UCSD-AML1 (cell line): ENCODE results near the gene KLF2.
"Not testable (repeated sequence)": the region's sequence is repeated elsewhere in the genome, so short reads cannot be mapped to it uniquely, and the experiment has no call there.

Experiments used
- DNase-seq: peaks from one replicate; lab custom pipeline; 2025; ENCODE audit not compliant: unreplicated experiment; lab: John Stamatoyannopoulos, UW

The KLF2 gene

DNA sequence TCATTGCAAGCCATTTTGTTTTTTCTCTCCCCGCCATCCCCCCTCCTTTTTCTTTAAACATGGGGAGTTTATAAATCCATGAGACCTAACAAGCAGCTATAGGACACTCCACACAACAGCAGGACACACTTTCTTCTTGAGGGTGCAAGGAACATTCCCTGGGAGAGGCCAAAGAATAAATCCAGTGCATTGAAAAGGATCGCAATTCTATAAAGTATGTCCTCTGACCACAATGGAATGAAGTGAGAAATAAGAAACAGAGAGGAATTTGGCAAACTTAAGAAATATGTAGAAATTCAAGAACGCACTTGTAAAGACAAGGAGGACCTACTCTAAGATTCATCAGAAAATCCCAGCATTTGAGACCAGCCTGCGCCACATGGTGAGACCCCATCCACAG, 11.9 kb downstream of the KLF2 start:
- DNase-seq = no peak

DNA sequence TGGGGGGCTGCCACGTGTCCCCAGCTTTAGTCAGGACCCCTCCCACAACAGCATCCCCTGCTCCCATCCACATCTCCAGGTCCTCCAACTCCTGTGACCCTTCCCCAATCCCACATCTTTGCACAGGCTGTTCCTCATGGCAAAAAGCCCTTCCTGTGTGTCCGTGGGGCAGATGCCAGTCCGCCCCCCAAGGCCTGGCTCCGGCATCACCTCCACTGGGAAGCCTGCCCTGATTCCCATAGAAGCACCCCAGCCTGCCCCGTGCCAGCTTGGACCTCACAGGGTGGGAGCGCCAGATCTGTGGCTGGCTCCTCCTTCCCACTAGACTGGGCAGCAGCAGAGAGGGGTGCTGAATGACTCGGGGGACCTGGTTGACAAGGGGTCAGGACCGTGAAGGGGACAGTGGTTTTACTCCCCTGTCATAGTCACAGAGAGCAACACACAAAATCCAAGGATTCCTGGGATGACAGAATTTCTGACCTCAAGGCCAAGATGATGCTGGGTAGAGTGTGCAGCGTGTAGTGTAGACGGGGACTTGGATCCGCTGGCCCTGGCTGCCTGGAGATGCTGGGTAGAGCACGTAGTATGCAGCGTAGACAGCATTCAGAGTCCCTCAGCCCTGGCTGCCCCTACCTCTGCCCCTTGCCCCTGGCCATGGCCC, 13.3 kb downstream of the KLF2 start:
- DNase-seq = no peak

DNA sequence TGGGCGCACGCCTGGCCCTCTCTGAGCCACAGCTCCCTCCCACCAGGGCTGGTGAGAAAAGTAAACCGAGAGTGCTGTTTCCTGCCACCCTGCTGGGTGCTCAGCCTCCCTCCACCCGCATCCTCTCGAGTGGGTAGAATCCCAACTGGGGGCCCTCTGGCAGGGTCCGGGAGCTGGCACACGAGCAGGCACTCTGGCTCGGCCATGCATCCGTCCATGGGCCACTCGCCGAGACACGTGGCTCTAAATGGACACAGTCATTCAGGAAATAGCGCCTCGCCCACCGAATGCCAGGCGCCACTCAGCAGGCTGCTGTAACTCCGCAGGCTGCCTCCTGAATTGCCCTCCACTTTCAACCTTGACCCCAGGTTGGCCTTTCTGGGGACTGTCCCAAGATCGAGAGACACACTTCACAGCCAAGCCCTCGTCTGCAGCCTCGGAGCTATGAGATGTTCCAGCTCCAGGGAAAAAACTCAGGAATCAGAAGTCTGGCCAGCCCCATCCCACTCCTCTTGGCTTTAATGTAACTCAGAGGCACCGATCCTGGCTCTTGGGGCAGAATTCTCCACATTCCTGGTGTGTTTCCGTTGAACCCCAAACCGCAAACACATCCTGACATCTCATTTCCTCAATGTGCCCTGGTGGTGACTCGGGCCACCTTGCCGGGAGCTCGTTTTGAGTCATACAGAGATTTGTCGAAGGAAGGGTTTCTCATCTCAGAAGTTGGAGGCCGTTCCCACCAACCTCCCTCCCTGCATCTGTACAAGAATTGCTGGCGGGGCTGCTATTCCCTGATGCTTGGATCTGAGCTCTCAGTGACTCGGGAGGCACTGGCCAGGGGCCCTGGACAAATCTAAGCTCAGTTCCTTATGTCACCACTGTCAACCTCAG, 14.1 kb downstream of the KLF2 start:
- DNase-seq = peak; percentile 44

DNA sequence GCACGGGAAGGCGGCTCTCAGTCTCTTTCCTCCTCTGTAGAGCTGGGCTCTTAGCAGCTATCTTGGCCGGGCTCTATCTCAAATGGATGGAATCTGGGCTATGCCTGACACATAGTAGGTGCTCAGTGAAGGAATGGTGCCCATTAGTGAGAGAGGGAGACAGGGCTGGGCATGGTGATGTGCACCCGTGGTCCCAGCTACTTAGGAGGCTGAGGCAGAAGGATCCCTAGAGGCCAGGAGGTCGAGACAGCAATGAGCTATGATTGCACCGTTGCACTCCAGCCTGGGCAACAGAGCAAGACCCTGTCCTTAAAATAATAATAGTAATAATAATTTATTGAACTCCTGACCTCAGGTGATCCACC, 14.7 kb downstream of the KLF2 start:
- no peak for DNase-seq

DNA sequence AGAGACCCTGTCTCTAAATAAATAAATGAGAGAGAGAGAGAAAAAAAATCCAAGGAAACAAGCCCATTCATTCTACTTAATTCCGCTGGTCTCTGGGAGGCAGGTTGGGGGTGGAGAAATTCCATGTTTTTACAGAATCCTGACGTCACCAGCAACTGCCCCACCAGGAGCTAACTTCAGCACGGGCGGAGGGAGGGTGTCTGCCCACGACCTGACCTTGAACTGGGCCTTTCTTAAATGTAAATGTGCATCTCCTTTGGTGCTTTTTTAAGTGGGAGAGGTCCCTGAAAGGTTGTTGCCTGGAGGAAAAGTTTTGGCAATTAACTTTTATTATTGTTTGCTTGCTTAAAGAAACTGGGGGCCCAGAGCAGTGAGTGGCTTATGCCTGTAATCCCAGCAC, 15.5 kb downstream of the KLF2 start:
- DNase-seq = no peak

DNA sequence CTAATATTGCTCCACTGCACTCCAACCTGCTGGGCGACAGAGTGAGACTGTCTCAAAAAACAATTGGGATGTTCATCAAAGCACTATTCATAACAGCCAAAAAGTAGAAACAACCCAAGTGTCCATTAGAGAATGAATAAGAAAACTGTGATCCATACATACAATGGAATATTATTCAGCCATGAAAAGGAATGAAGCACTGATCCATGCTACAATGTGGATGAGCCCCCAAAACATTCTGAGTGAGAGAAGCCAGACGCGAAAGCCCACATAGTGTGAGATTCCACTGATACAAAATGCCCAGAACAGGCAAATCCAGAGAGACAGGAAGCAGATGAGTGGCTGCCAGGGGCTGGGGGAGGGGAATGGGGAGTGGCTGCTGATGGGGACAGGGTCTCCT, 16.0 kb downstream of the KLF2 start:
- DNase-seq = no peak

DNA sequence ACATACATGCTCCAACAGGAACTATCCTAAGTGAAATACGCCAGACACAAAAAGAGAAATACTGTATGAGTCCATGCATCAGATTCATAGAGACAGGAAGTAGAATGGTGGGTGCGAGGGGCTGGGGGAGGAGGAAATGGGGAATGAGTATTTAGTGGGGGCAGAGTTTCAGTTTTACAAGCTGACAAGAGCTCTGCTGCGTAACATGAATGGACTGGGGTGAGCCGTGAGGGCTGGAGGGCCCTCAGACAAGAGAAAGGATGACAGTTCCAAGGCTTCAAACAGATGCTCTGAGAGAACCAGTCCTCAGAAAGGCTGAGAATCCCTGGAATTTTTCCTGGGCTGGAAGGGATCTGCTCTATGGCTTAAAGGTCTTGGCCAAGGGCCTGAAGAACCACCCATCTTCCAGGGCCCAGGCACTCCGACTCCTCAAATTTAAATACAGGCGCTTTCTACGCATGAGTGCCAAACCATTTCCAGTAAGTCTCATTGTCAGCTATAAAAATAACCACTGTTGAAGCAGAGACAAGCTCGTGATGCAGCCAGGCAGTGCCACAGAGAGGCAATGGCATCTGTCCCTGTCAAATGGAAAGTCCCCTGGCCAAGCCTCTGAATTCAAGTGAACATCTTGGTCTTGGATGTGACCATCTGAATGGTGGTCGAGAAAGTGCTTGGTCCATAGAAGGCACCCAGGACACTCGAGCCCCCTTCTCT, 17.5 kb downstream of the KLF2 start:
- DNase-seq = no peak

DNA sequence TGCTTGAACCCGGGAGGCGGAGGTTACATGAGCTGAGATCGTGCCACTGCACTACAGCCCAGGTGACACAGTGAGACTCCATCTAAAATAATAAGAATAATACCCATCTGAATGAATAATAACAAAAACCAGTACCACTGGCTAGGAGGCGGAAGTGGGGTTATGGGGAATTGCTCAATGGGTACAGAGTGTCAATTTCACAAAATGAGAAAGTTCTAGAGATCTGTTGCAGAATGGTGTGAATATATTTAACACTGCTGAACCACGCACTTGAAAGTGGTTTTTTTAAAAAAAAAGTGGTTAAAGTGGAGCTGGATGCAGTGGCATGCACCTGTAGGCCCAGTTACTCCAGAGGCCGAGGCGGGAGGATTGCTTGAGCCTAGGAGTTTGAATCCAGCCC, 18.5 kb downstream of the KLF2 start:
- no peak for DNase-seq

DNA sequence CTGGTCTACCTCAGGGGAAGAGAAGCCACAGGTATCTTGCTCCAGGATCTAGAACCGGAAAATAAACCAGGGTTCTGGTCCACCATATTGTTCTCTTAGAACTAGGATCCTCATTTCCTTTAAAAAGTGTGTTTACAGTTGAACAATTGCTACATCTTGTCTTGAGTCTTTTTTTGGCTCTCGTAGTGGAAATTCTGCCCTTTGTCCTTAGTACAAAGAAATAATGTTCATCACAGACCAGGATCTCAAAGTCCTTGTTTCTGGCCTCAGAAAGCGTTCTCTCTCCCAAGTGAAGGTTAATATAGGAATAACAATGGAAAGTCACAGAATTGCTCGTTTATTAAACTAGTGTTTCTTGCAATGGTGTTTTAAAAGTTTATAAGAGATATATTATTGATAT, 20.8 kb downstream of the KLF2 start:
- DNase-seq = no peak

DNA sequence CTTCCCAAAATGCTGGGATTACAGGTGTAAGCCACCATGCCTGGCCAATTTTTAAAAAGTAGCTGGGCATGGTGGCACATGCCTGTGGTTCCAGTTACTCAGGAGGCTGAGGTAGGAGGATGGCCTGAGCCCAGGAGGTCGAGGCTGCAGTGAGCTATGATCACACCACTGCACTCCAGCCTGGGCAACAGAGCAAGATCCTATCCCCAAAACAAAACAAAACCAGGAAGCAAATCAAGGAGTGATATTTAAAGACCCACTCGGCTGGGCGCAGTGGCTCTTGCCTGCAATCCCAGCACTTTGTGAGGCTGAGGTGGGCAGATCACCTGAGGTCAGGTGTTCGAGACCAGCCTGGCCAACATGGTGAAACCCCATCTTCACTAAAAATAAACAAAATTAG, 22.5 kb downstream of the KLF2 start:
- DNase-seq = not testable (repeated sequence)

DNA sequence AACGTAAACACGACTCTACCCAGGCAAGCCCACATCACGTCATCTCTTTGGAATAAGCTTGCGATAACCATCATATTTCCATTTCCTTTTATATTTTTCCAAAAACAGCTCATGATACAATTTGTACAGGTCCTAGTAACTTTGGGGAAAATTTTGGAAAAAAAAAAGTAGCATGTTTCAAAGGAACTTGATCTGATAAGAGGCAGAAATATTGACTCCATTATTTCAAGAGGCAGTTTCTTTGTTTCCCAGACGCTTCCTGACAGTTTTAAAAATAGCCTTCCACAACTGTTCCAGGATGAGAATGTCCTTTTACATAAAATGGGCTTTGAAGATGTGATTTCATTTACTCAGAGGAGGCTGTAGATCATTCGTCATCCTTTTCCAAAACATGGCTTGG, 23.1 kb downstream of the KLF2 start:
- no peak for DNase-seq

DNA sequence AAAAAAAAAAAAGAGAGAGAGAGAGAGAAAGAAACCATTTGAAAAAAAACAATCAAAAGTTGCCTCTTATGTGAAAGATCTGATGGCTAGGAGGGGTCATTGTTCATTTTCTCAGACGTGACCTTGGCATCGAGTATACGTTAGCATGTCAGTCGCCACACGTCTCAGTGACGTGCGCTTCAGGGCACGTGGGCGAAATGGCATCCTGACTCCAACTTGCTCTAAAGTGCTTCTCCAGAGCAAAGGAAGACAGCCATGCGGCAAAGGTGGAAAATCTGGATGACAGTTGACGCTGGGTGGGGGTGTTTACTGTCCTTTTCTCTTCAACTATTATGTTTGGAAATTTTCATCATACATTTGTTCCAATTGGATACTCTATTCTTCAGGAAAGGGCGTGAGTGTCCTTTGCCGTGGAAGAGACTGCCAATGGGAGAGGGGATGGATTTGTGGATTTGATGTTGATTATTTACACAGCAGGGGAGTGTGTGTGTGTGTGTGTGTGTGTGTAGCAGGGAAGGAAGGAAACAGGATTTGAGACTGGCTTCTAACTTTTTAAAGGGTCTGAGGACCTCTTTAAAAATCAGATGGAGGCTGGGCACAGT, 25.0 kb downstream of the KLF2 start:
- DNase-seq = no peak

DNA sequence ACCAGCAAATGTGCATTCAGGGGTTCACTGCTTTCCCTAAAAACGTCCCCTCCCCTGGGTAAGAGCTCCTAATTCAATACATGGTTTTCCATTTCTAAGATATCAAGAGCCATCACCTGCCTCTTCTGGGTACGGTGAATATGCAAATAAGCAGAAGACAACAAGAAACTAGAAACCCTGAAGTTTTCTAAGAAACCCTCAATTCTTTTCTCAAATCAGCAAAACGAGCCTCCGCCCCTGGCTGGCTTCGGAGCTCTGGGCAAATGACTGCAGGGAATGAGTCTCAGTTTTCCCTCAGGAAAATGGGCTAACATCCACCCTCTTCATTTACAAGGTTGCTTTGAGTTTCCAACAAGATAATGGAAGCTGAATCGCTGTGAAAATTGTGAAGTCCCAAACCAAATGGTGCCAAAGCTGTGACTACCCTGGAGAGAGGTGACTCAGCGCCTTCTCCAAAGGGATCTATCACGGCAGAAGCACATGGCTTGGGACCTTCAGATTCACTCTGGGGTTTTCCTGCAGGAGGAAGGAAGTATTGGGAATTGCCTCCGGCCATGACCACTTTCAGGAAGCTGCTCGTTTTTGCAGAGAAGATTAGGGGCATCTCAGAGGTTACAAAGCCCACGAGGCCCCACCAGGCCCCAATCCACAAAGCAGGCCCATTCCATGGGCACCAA, 26.6 kb downstream of the KLF2 start:
- peak; percentile 23 for DNase-seq

DNA sequence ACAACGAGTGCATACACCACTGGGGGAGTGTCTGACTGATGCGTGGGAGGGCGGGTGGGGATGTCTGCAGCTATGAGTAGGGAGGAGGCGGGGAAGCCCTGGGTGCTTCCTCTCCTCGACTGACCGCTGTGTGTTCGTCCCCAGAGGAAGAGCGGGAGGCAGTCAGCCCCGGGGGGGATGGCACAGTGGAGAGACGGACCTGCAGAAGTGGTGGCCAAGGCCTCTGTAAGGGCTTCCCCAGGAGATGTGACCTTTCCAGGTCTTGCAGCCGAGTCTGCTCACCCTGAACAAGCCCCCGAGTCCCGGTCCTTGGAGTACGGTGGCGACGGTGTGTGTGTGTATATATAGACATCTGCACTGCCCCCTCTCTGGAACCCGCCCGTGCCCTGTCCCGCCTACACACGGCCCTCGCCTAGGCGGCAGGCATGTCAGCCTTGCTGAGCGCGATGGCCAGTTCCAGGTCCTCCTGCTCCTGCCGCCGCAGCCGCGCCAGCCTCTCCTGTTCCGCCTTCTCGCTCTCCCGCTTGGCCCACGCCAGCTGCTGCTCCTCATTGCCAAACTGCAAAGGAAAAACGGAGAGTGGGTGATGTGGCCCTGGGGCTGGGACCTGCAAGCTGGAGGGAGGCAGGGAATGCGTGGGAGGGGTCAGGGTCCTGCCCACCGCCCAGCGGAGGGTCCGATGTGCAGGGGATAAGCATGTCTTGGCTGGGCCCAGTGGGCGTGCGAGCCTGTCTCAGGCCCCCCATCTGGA, 30.8 kb downstream of the KLF2 start:
- DNase-seq = peak; percentile 50

DNA sequence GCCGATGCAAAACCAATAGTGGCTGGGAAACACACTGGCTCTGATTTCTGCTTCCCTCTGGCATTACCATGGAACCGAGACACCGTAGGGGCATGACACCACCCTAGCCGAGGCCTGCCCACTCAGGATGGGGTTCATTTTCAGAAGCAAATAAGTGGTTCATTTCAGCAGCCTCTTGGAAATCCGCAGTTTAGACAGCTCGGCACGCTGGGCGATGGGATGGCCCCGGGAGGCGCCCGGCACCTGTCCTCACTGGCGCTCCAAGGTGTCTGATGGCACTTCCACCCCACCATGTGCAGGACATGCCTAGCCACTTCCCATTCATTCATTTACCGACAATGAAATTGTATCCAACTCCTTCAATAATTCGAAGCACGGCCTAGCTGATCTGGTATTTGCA, 33.8 kb downstream of the KLF2 start:
- DNase-seq = no peak

DNA sequence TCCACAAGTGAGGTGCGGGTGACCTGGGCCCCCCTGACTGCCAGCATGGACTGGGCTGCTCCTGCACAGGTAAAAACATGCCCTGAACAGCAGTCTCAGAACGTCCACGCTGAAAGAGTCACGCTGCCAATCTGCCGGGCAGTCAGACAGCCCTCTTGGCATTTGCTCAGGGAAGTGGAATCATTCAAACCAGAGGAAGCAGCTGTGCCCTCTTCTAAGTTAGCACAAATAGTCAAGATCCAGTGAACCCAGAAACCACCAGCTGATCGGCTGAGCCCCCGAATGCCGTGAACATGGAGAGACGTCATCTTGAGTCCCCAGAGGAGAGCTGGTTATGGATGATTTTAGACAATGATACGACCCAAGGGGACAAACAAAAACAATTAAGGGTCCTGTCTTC, 34.4 kb downstream of the KLF2 start:
- DNase-seq = no peak

DNA sequence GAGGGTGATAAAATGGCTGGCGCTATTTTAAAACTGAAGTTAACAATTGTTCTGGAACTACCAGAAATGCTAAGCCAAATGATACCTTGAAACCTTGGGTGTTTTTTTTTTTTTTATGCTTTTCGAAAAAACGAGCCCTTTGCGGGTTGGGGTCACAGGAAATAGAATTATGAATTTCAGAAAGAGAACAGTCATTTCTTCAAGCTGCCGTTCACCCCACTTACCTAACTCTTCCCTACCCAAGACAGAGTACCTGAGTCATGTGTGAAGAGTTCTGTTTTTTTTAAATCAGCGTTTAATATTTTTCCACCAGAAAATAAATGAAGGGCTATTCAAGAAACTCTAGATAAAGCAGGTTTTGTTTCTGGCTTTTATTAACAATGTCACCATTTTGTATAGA, 35.3 kb downstream of the KLF2 start:
- DNase-seq = no peak

DNA sequence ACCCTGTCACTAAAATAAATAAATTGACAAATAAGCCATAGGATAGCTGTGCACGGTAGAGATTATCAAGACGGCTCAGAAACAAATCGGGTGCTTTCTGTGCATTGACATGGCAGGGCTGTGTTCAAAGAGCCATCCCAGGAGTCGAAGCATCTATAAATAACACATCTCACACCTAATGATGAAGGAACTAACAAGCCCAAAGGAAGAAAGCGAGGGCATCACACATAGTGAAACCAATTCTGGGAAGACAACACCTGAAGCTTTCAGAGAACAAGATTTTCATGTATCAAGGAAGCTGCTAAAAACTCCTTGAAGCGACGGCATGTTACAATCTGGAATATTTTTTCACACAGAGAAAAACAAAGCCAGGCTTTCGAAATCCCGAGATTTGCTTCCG, 36.1 kb downstream of the KLF2 start:
- DNase-seq = no peak

DNA sequence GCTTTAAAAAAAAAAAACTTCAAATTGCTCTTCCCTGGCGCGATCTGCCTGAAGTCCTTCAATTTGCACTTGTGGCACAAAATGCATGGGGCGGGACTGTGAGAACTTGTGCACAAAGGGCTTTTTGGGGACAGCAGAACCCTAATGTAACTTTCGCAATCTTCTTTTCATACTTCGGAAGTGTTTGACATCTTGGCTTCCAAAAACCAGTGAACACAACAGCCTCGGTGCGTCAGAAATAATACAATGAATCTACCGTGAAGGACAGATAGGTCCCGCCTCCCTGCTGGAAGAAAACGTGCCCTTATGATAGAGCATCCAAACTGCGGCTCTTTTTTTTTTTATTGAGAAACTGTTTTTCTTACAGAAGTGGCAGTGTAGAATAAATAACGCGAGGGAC, 36.6 kb downstream of the KLF2 start:
- DNase-seq = no peak

DNA sequence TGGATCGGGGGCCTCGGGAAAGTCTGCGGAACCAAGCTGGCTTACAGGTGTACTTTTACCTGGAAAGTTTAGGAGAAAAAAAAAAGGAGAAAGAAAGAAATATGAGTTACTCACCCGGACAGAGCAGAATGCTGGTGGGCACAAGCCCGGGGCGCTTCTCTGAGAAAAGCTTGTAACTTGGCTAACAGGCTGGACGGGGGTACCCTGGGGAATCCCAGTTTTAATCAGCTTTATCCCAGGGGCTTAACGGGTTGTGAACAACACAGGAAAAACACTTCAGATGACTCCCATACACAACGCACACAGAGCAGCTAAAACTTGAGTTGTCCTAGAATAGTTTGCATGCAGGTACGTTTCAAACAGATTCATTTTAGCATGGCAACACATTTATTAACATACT, 37.3 kb downstream of the KLF2 start:
- no peak for DNase-seq
